LHCN-M2 (cell line): ENCODE results near the gene GSG1. TPM values are rescaled to one million over a fixed set of nuclear protein-coding genes. Genes with fewer than 3 reads are reported as not detected.
"Not testable (repeated sequence)": the region's sequence is repeated elsewhere in the genome, so short reads cannot be mapped to it uniquely, and the experiment has no call there.

Source experiments
- DNase-seq: peaks from one replicate; pipeline ENCODE4 v3.0.0-alpha.2; 2012; ENCODE audit warnings: low read depth
- total RNA-seq: library from RNA; depleted of rRNA; stranded (reverse); fragments of >200 nt; gene quantifications from 2 replicates; pipeline ENCODE4 v1.2.3, GENCODE V29; 2014

GSG1 gene
- total RNA-seq, 1 experiment from 2014 or later: 9.0 TPM

GRCh38 chr12:13093191-13093847 is 10.1 kb downstream of the GSG1 start:
- peak; percentile 69 for DNase-seq

- no peak for DNase-seq
Observed at GRCh38 chr12:13091832-13092231, 11.6 kb downstream of the GSG1 start.

GRCh38 chr12:13090054-13090453 is 13.4 kb downstream of the GSG1 start:
- DNase-seq: no peak

GRCh38 chr12:13088496-13088895 is 15.0 kb downstream of the GSG1 start:
- DNase-seq: no peak

- no peak for DNase-seq
Observed at GRCh38 chr12:13087766-13088165, 15.7 kb downstream of the GSG1 start.

- peak; percentile 35 for DNase-seq
Observed at GRCh38 chr12:13085968-13086686, 17.3 kb downstream of the GSG1 start.

GRCh38 chr12:13084898-13085640 is 18.4 kb downstream of the GSG1 start:
- DNase-seq: no peak

- not testable (repeated sequence) for DNase-seq
Observed at GRCh38 chr12:13083638-13084037, 19.8 kb downstream of the GSG1 start.

- DNase-seq: no peak
Observed at GRCh38 chr12:13082861-13083260, 20.6 kb downstream of the GSG1 start.

- DNase-seq: no peak
Observed at GRCh38 chr12:13080266-13080665, 23.2 kb downstream of the GSG1 start.

GRCh38 chr12:13079440-13079906 is 24.0 kb downstream of the GSG1 start:
- no peak for DNase-seq

GRCh38 chr12:13075786-13076570 is 27.5 kb downstream of the GSG1 start:
- DNase-seq: no peak

GRCh38 chr12:13075118-13075480 is 28.4 kb downstream of the GSG1 start:
- no peak for DNase-seq

GRCh38 chr12:13074396-13075117 is 28.9 kb downstream of the GSG1 start:
- no peak for DNase-seq

- DNase-seq: no peak
Observed at GRCh38 chr12:13073173-13073572, 30.3 kb downstream of the GSG1 start.

GRCh38 chr12:13071305-13072280 is 31.9 kb downstream of the GSG1 start:
- DNase-seq: no peak

- no peak for DNase-seq
Observed at GRCh38 chr12:13069380-13069779, 34.1 kb downstream of the GSG1 start.

GRCh38 chr12:13067322-13067721 is 36.1 kb downstream of the GSG1 start:
- DNase-seq: no peak

GRCh38 chr12:13066459-13066858 is 37.0 kb downstream of the GSG1 start:
- DNase-seq: no peak

GRCh38 chr12:13066014-13066413 is 37.5 kb downstream of the GSG1 start:
- DNase-seq: no peak
